ENCODE results near the gene MRPS24. TPM values are rescaled to one million over a fixed set of nuclear protein-coding genes. Genes with fewer than 3 reads are reported as not detected.

MRPS24 gene
- total RNA-seq, 4 donors from 2014 or later = 22.8 to 110 (median 73.4) TPM

DNA sequence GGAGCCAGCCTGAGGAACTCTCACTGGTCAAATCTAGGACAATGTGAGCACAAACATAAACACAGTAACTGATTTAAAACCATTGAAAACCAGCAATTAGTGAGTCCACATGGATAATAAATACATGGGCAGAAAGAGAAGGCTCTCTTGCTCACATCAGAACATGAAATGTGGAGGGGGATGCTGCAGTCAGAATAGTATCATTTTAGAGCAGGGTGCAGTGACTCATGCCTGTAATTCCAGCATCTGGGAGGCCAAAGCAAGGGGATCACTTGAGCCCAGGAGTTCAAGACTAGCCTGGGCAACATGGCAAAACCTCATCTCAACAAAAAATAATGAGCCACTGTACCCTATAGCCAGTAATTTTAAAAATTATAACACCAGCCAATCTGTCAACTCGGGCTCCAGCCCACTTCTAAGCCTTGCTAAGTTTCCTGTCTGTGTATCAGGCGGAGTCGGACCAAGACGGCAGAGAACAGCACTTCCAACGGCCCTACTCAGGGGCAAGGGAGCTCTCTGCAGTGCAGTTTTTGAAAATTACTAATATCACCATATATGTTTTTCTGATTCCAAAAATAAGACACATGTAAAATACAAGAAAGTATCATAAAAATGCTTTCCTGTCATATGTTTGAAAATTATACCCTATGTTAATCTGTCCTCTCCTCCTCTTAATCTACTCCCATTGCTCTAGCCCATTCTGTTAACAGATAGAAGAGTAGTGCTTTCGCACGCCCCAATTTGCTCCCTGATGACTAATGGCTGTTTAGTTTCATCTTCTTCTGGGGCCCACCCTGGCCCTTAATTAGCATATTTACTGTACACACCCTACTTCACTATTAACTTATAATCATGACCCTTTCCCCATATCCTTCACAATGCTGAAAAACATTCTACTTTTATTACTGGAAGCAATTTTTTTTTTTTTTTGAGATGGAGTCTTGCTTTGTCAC is 20.0 kb upstream of the MRPS24 start:
- Histone ChIP-seq H3K36me3 (peaks cover 0 to 4% (median 0%) of the 10 kb centered on the region in 4 donors), H3K9me3 (no peaks in the 10 kb centered on the region), H3K27me3 (no peaks in the 10 kb centered on the region), H3K4me1 (peaks cover 0 to 25% (median 0%) of the 10 kb centered on the region in 4 donors), H3K4me3 (no peak overlapping the region), H3K27ac (no peak overlapping the region)
- in situ Hi-C loops (cut with MboI; ENCODE audit: low pct_ligation_motif_present in 1 of 4, low pct_unique_long_range_greater_than_20kb in 1 of 4, low sequenced_read_pairs in 3 of 4) = no loop called here
- TF ChIP-seq POLR2A (IDR thresholded peaks at IDR 0.05) (no peak), POLR2AphosphoS5 (IDR thresholded peaks at IDR 0.05) (no peak), EP300 (IDR thresholded peaks at IDR 0.05; ENCODE audit: low read depth) (no peak)
- TF ChIP-seq, protein P1, sequence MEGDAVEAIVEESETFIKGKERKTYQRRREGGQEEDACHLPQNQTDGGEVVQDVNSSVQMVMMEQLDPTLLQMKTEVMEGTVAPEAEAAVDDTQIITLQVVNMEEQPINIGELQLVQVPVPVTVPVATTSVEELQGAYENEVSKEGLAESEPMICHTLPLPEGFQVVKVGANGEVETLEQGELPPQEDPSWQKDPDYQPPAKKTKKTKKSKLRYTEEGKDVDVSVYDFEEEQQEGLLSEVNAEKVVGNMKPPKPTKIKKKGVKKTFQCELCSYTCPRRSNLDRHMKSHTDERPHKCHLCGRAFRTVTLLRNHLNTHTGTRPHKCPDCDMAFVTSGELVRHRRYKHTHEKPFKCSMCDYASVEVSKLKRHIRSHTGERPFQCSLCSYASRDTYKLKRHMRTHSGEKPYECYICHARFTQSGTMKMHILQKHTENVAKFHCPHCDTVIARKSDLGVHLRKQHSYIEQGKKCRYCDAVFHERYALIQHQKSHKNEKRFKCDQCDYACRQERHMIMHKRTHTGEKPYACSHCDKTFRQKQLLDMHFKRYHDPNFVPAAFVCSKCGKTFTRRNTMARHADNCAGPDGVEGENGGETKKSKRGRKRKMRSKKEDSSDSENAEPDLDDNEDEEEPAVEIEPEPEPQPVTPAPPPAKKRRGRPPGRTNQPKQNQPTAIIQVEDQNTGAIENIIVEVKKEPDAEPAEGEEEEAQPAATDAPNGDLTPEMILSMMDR (IDR thresholded peaks at IDR 0.05) = no peak
- intact Hi-C loops (cut with DNase I; ENCODE audit: low total_unique reads) = no loop called here
- DNase-seq = no peak
- whole genome bisulfite sequencing, 2 donors (ENCODE audit: low coverage in 1 of 2) = 84 to 86% methylated on average over 7 of the region's 7 CpGs

DNA sequence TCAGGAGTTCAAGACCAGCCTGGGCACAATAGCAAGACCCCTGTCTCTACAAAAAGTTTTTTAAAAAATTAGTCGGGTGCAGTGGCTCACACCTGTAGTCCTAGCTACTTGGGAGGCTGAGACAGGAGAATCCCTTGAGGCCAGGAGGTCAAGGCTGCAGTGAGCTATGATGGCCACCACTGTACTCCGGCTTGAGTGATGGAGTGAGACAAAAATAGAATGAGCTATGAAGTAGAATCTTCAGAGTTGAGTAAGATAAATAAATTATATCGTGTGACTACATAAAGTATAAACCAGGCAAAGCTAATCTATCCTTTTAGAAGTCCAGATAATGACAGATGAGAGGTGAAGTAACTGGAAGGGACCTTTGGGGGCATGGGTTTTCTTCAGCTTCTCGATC is 15.3 kb upstream of the MRPS24 start:
- Histone ChIP-seq H3K27me3 (no peaks in the 10 kb centered on the region), H3K36me3 (peaks cover 0 to 26% (median 10%) of the 10 kb centered on the region in 4 donors), H3K9me3 (no peaks in the 10 kb centered on the region), H3K27ac (no peak overlapping the region), H3K4me1 (peaks cover 0 to 6% (median 0%) of the 10 kb centered on the region in 4 donors), H3K4me3 (no peak overlapping the region)
- TF ChIP-seq, protein P1 (IDR thresholded peaks at IDR 0.05) = no peak
- TF ChIP-seq POLR2AphosphoS5 (IDR thresholded peaks at IDR 0.05) = no peak
- TF ChIP-seq POLR2A (IDR thresholded peaks at IDR 0.05) = no peak
- no peak for TF ChIP-seq EP300 (IDR thresholded peaks at IDR 0.05; ENCODE audit: low read depth)
- DNase-seq = no peak
- in situ Hi-C loops (cut with MboI; ENCODE audit: low pct_ligation_motif_present in 1 of 4, low pct_unique_long_range_greater_than_20kb in 1 of 4, low sequenced_read_pairs in 3 of 4) (no loop called here), intact Hi-C loops (cut with DNase I; ENCODE audit: low total_unique reads) (no loop called here)
- WGBS, 2 donors (ENCODE audit: low coverage in 1 of 2) = 91% methylated on average over 3 to 4 of the region's 4 CpGs

DNA sequence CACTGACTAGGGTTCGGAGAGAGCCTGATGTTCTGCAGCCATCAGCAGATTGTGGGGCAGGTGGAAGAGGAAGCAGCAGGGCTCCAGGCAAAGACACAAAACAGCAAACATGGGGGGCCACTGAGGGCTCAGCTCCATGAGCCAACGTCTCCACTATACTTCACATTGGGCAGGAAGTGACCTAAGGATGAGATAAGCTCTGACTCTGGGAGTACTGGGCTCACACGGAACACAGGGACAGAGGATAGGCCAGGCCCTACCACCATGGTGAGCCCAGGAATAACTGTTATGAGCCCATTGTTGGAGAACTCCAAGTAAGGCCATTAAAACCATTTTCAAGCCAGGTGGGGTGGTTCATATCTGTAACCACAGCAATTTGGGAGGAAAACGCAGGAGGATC is 14.9 kb upstream of the MRPS24 start:
- in situ Hi-C loops (cut with MboI; ENCODE audit: low pct_ligation_motif_present in 1 of 4, low pct_unique_long_range_greater_than_20kb in 1 of 4, low sequenced_read_pairs in 3 of 4) (no loop called here), intact Hi-C loops (cut with DNase I; ENCODE audit: low total_unique reads) (no loop called here)
- H3K36me3 ChIP-seq = peaks cover 0 to 29% (median 11%) of the 10 kb centered on the region in 4 donors
- no peak overlapping the region for H3K27ac ChIP-seq
- no peak for DNase-seq
- peaks cover 0 to 1% (median 0%) of the 10 kb centered on the region in 4 donors for H3K4me1 ChIP-seq
- 89% methylated on average over 4 of the region's 4 CpGs; no CpG with 5 or more reads in 1 of the 2 donors for WGBS, 2 donors (ENCODE audit: low coverage in 1 of 2)
- no peak overlapping the region for H3K4me3 ChIP-seq
- no peaks in the 10 kb centered on the region for H3K9me3 ChIP-seq
- no peaks in the 10 kb centered on the region for H3K27me3 ChIP-seq
- TF ChIP-seq EP300 (IDR thresholded peaks at IDR 0.05; ENCODE audit: low read depth) = no peak
- TF ChIP-seq, protein P1 (IDR thresholded peaks at IDR 0.05) = no peak
- no peak for TF ChIP-seq POLR2A (IDR thresholded peaks at IDR 0.05)
- TF ChIP-seq POLR2AphosphoS5 (IDR thresholded peaks at IDR 0.05) = no peak

DNA sequence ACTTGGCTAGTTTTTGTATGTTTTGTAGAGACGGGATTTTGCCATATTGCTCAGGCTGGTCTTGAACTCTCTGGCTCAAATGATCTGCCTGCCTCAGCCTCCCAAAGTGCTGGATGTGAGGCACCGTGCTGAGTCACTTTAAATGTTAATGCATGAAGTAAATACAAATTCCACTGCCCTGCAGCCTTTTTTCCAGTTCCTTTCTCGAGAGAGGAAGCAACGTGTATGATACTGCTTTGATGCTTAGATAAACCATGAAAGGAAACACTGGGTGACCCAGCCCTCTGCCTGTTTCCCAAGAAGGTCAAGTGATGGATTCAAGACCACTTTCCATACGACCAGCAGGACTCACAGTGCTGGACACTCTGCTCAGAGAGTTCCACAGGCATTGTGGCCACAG is 11.3 kb upstream of the MRPS24 start:
- Histone ChIP-seq H3K27ac (no peak overlapping the region), H3K4me1 (no peaks in the 10 kb centered on the region), H3K27me3 (no peaks in the 10 kb centered on the region), H3K9me3 (no peaks in the 10 kb centered on the region), H3K36me3 (peaks cover 0 to 61% (median 23%) of the 10 kb centered on the region in 4 donors), H3K4me3 (no peak overlapping the region)
- TF ChIP-seq POLR2A (IDR thresholded peaks at IDR 0.05) (no peak), POLR2AphosphoS5 (IDR thresholded peaks at IDR 0.05) (no peak), EP300 (IDR thresholded peaks at IDR 0.05; ENCODE audit: low read depth) (no peak)
- TF ChIP-seq, protein P1 (IDR thresholded peaks at IDR 0.05) = no peak
- 70 to 82% methylated on average over 2 to 5 of the region's 5 CpGs for WGBS, 2 donors (ENCODE audit: low coverage in 1 of 2)
- intact Hi-C loops (cut with DNase I; ENCODE audit: low total_unique reads) (no loop called here), in situ Hi-C loops (cut with MboI; ENCODE audit: low pct_ligation_motif_present in 1 of 4, low pct_unique_long_range_greater_than_20kb in 1 of 4, low sequenced_read_pairs in 3 of 4) (no loop called here)
- no peak for DNase-seq

Data from transverse colon (tissue), 4 donors.